Measurements from ENCODE around the gene PPP1R13B.
A peak's percentile ranks its signal among the peaks of the same experiment; 100 is the strongest.
"Not testable (repeated sequence)": the region's sequence is repeated elsewhere in the genome, so short reads cannot be mapped to it uniquely, and the experiment has no call there.

PPP1R13B gene

DNA sequence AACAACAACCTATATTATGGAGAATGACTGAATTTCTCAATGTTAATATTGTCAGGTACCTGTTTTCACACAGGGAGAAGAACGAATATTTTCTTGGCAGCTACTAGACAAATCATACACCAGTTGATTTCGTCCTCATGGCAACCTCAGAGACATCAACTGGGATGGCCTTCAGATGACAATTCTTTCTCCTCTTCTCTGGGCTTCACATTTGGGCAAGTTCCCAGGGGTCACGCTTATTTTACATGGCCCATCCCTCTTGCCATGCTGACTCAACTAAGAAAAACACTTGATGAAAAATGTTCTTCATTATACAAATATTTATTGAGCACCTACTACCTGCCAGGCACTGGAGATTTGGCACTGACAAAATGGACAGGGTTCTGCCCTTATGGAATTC is 29.0 kb downstream of the PPP1R13B start:
- no peak for DNase-seq (ENCODE audit: low spot score in 2 of 2)
- H3K27ac Mint-ChIP-seq: peak overlapping the region; percentile 18
- peaks cover 21% of the 10 kb centered on the region for H3K4me1 Mint-ChIP-seq
- ATAC-seq (ENCODE audit: low read depth): no peak
- H3K9me3 Mint-ChIP-seq: peaks cover 2% of the 10 kb centered on the region
- no peak overlapping the region for H3K4me3 Mint-ChIP-seq
- H3K27me3 Mint-ChIP-seq: no peaks in the 10 kb centered on the region
- H3K36me3 Mint-ChIP-seq: peaks cover 4% of the 10 kb centered on the region

DNA sequence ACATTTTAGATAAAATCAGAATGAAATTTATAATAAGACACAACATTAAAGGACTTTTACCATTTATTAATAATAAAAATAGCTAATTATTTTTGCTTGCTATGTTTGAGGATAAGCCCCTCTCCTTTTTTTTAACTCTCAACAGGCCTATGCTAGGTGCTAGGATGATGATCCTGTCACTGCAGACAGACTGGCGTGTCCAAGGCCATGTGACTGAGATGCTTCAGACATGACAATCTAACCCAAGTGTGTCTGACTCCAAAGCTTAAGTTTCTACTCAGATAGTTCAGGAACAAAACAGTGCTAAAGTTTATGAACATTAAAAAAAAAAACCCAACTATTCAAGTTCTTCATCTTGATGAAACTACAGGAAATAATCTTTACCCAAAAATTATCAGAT is 29.8 kb downstream of the PPP1R13B start:
- H3K36me3 Mint-ChIP-seq: peaks cover 4% of the 10 kb centered on the region
- H3K4me1 Mint-ChIP-seq: peaks cover 21% of the 10 kb centered on the region
- DNase-seq (ENCODE audit: low spot score in 2 of 2) (no peak), ATAC-seq (ENCODE audit: low read depth) (no peak)
- no peak overlapping the region for H3K4me3 Mint-ChIP-seq
- no peaks in the 10 kb centered on the region for H3K27me3 Mint-ChIP-seq
- peaks cover 2% of the 10 kb centered on the region for H3K9me3 Mint-ChIP-seq
- no peak overlapping the region for H3K27ac Mint-ChIP-seq

DNA sequence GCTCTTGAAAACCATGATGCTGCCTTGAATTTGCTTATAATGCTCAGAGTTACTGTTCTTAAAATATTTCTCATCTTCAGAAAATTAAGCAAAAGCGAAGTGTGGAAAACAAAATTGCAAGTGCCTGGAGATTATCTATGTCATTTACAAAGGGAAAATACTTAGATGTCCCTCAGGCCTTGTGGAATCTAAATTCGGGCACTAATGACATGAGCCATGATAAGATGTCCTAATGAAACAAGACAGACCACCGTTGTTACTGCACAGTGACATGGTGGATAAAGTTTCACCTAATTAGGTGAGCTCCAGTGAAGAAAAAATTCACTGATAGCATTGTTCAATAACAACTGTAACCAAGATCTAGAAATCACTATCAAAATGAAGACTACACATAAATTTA is 30.4 kb downstream of the PPP1R13B start:
- H3K27ac Mint-ChIP-seq: no peak overlapping the region
- peaks cover 2% of the 10 kb centered on the region for H3K9me3 Mint-ChIP-seq
- no peaks in the 10 kb centered on the region for H3K27me3 Mint-ChIP-seq
- H3K4me3 Mint-ChIP-seq: no peak overlapping the region
- peaks cover 4% of the 10 kb centered on the region for H3K36me3 Mint-ChIP-seq
- ATAC-seq (ENCODE audit: low read depth) (no peak), DNase-seq (ENCODE audit: low spot score in 2 of 2) (no peak)
- peaks cover 21% of the 10 kb centered on the region for H3K4me1 Mint-ChIP-seq

DNA sequence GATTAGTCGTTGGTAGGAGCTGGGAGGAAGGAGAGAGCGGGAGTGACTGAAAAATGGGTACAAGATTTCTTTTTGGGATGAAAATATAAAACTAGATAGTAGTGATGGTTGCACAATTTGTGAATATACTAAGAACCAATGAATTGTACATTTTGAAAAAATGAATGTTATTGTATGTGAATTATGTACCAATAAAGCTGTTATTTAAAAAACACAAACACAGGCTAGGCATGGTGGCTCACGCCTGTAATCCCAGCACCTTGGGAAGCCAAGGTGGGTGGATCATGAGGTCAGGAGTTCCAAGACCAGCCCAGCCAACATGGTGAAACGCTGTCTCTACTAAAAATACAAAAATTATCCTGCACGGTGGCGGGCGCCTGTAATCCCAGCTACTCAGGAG is 32.1 kb downstream of the PPP1R13B start:
- Mint-ChIP-seq H3K36me3 (peaks cover 4% of the 10 kb centered on the region), H3K27me3 (no peaks in the 10 kb centered on the region), H3K9me3 (peaks cover 2% of the 10 kb centered on the region), H3K4me1 (peaks cover 20% of the 10 kb centered on the region), H3K27ac (no peak overlapping the region), H3K4me3 (no peak overlapping the region)
- ATAC-seq (ENCODE audit: low read depth): no peak
- DNase-seq (ENCODE audit: low spot score in 2 of 2): no peak

DNA sequence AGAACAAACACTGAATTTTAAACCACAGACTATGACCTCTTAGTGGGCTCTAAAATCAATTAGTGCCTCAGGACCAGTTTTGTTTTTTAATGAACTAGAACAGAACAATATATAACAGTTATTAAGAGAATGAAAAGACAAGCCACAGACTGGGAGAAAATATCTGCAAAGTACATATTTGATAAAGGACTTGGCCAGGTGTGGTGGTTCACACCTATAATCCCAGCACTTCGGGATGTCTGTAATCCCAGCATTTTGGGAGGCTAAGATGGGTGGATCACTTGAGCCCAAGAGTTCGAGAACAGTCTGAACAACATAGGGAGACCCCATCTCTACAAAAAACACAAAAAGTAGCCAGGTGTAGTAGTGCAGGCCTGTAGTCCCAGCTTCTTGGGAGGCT is 36.2 kb downstream of the PPP1R13B start:
- no peak overlapping the region for H3K27ac Mint-ChIP-seq
- DNase-seq (ENCODE audit: low spot score in 2 of 2): no peak
- H3K4me3 Mint-ChIP-seq: no peak overlapping the region
- H3K9me3 Mint-ChIP-seq: peaks cover 2% of the 10 kb centered on the region
- H3K4me1 Mint-ChIP-seq: peaks cover 11% of the 10 kb centered on the region
- ATAC-seq (ENCODE audit: low read depth): no peak
- peaks cover 2% of the 10 kb centered on the region for H3K36me3 Mint-ChIP-seq
- H3K27me3 Mint-ChIP-seq: no peaks in the 10 kb centered on the region

DNA sequence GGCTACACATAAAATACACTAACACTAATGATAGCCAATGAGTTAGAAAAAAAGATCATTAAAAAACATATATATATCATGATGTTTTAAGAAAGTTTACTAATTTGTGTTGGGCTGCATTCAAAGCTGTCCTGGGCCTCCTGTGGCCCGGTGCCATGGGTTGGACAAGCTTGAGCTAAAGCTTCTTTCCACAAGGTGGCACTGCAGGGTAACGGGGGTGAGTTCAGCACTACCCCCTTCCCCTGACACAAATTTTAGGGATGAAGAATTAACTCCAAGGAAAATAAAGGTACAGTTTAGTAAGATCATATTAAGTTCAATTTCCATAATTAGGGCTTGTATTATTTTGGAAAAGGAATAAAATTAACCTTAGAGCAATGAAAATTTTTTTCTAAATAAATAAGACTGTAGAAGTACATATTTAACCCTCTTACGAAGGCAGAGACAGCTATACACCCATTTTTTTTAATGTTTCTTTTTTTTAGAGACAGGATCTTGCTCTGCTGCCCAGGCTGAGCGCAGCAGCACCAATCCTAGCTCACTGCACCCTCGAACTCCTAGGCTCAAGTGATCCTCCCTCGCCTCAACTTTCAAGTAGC is 38.9 kb downstream of the PPP1R13B start:
- Mint-ChIP-seq H3K36me3 (no peaks in the 10 kb centered on the region), H3K4me1 (peaks cover 22% of the 10 kb centered on the region), H3K9me3 (no peaks in the 10 kb centered on the region), H3K4me3 (no peak overlapping the region), H3K27me3 (no peaks in the 10 kb centered on the region), H3K27ac (no peak overlapping the region)
- ATAC-seq (ENCODE audit: low read depth) (peak; percentile 87), DNase-seq (ENCODE audit: low spot score in 2 of 2) (peak; percentile 63)

DNA sequence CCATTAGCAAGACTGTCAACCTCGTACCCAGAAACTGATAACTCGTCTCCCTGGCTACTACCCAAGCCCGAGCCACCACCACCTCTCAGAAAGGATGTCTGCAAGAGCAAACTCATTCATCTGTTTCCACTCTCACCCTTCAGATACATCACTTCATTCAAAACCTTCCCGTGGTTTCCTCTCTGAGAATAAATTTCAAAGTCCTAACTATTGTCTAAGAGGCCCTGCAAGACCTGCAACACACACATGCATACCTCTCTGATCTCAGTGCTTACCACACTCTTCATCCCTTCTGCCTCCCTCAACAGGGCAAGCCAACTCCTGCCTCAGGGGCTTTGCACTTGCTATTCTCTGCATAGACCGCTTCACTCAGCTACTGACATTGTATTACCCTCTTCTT is 40.6 kb downstream of the PPP1R13B start:
- peak overlapping the region; percentile 5 for H3K27ac Mint-ChIP-seq
- H3K4me1 Mint-ChIP-seq: peaks cover 22% of the 10 kb centered on the region
- DNase-seq (ENCODE audit: low spot score in 2 of 2) (no peak), ATAC-seq (ENCODE audit: low read depth) (no peak)
- no peaks in the 10 kb centered on the region for H3K36me3 Mint-ChIP-seq
- H3K9me3 Mint-ChIP-seq: no peaks in the 10 kb centered on the region
- no peak overlapping the region for H3K4me3 Mint-ChIP-seq
- no peaks in the 10 kb centered on the region for H3K27me3 Mint-ChIP-seq

DNA sequence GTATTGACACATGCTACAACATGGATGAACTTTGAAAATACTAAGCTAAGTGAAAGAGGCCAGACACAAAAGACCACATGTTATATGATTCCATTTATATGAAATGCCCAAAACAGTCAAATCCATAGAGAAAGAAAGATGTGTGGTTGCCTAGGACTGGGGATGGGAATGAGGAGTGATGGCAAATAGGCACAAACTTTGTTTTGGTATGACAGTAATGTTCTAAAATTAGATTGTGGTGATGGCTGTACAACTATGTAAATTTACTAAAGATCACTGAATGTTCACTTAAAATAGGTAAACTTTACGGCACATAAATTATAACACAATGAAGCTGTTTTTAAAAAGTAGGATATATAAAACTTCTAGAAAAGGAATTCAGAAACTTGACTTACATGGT is 41.7 kb downstream of the PPP1R13B start:
- H3K27me3 Mint-ChIP-seq: no peaks in the 10 kb centered on the region
- no peak for ATAC-seq (ENCODE audit: low read depth)
- no peak for DNase-seq (ENCODE audit: low spot score in 2 of 2)
- no peak overlapping the region for H3K4me3 Mint-ChIP-seq
- H3K36me3 Mint-ChIP-seq: no peaks in the 10 kb centered on the region
- H3K4me1 Mint-ChIP-seq: peaks cover 25% of the 10 kb centered on the region
- no peaks in the 10 kb centered on the region for H3K9me3 Mint-ChIP-seq
- no peak overlapping the region for H3K27ac Mint-ChIP-seq

DNA sequence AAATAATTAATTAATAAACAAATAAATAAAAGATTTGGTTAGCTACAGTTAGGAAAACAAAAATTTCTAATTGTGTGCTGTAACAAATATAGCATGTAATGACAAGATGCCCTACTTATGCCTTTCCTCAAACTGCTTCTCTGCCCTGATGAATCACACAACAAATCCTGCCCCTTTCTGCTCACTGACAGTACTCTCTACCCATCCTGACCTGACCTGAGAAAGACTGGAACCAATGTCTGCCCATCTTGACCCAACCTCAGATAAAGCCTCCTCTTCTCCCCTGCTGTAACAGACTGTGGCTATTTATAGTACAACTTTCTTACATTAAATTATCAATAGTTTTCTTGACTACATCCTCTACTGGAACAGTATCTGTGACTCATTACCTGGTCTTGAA is 43.7 kb downstream of the PPP1R13B start:
- peaks cover 25% of the 10 kb centered on the region for H3K4me1 Mint-ChIP-seq
- ATAC-seq (ENCODE audit: low read depth): no peak

DNA sequence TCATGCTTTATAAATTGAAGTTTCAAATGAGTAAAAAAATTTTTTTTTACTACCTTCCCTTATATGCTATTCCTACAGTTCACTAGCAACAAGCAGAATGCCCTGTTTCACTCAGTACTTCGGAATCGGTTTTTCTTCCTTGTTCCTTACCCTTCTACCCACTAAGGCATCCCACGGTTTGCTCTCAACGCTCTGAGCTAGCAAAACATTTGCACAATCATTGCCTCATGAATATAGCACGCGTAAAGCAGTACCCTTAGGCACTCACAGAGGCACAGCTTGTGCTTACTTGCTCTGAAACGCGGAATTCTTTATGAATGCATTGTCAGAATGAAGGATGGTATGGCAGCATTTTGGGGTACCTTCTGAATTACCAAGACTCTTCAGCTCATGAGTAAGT is 45.0 kb downstream of the PPP1R13B start:
- ATAC-seq (ENCODE audit: low read depth): no peak
- Mint-ChIP-seq H3K36me3 (no peaks in the 10 kb centered on the region), H3K4me1 (peaks cover 23% of the 10 kb centered on the region), H3K27ac (no peak overlapping the region), H3K27me3 (no peaks in the 10 kb centered on the region), H3K4me3 (no peak overlapping the region), H3K9me3 (no peaks in the 10 kb centered on the region)
- no peak for DNase-seq (ENCODE audit: low spot score in 2 of 2)

More for the DNA sequence above, 43.7 kb downstream of the PPP1R13B start:
- H3K27me3 Mint-ChIP-seq: no peaks in the 10 kb centered on the region
- H3K4me3 Mint-ChIP-seq: no peak overlapping the region
- H3K9me3 Mint-ChIP-seq: no peaks in the 10 kb centered on the region
- no peaks in the 10 kb centered on the region for H3K36me3 Mint-ChIP-seq
- H3K27ac Mint-ChIP-seq: no peak overlapping the region
- DNase-seq (ENCODE audit: low spot score in 2 of 2): no peak

DNA sequence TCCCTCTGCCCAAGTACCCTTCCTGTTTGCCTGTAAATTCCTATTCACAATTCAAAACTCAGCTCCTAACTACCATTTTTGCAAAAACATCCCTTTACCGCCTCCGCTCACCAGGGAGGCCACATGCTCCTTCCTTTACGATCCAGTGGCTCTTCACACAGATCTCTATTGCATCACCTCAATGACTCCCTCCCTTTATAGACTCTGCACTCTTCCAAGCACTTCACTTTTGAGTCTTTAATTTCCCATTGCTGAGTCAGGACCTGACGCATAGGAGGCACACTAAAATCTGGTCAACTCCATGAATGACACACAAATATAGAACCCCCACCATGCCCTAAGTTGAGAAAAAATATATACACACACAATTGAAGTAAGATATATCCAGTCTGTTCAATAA is 45.9 kb downstream of the PPP1R13B start:
- no peak overlapping the region for H3K4me3 Mint-ChIP-seq
- DNase-seq (ENCODE audit: low spot score in 2 of 2) (no peak), ATAC-seq (ENCODE audit: low read depth) (no peak)
- no peaks in the 10 kb centered on the region for H3K27me3 Mint-ChIP-seq
- no peak overlapping the region for H3K27ac Mint-ChIP-seq
- no peaks in the 10 kb centered on the region for H3K9me3 Mint-ChIP-seq
- H3K4me1 Mint-ChIP-seq: peaks cover 15% of the 10 kb centered on the region
- peaks cover 2% of the 10 kb centered on the region for H3K36me3 Mint-ChIP-seq

DNA sequence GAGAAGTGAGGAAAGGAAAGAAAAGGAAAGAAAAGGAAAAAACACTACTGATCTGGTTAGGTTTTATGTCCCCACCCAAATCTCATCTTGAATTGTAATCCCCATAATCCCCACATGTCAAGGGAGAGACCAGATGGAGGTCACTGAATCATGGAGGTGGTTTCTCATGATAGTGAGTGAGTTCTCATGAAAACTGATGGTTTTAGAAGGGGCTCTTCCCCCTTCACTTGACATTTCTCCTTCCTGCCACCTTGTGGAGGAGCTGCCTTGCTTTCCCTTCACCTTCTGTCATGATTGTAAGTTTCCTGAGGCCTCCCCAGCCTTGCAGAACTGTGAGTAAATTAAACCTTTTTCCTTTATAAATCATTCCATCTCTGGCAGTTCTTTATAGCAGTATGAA is 54.2 kb downstream of the PPP1R13B start:
- DNase-seq (ENCODE audit: low spot score in 2 of 2); H3K27ac Mint-ChIP-seq; H3K36me3 Mint-ChIP-seq; H3K4me1 Mint-ChIP-seq; H3K9me3 Mint-ChIP-seq; H3K27me3 Mint-ChIP-seq; ATAC-seq (ENCODE audit: low read depth); H3K4me3 Mint-ChIP-seq: not testable (repeated sequence)

DNA sequence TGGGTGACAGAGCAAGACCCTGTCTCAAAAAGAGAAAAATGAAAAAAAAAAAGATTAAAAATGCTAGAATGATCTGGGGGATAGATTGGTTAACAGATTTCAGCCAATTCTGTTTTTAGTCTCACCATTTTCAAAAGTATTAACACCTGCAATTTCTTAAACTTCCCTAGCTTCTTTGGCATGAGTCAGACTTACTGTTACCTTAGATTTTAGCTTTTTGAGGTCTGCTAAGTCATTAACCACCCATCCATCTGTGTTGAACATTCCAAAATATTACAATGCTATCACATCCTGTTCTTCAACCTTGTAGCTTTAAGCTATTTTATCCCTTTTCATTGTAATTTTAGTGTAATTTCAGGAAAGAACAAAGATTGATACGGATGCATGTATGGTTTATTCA is 59.3 kb downstream of the PPP1R13B start:
- DNase-seq (ENCODE audit: low spot score in 2 of 2) (no peak), ATAC-seq (ENCODE audit: low read depth) (no peak)
- Mint-ChIP-seq H3K9me3 (no peaks in the 10 kb centered on the region), H3K36me3 (no peaks in the 10 kb centered on the region), H3K27me3 (no peaks in the 10 kb centered on the region), H3K4me3 (no peak overlapping the region), H3K27ac (no peak overlapping the region), H3K4me1 (no peaks in the 10 kb centered on the region)

DNA sequence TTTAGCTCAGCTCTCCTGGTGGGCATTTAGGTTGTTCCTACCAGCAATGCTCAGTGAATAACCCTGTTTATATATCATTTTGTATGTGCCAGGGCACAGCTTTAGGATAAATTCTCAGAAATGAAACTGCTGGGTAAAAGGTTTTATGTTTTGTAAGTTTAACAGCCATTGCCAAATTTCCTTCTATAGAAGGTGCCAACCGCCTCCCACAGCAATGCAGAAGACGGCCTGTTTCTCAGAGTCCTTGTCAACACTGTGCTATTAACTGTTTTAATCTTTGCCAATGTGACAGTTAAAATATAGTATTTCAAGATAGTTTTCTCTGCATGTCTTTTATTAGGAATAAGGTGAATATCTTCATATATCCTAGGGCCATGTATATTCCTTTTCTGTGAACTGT is 65.0 kb downstream of the PPP1R13B start:
- Mint-ChIP-seq H3K4me1 (no peaks in the 10 kb centered on the region), H3K27ac (no peak overlapping the region)
- no peak for ATAC-seq (ENCODE audit: low read depth)

DNA sequence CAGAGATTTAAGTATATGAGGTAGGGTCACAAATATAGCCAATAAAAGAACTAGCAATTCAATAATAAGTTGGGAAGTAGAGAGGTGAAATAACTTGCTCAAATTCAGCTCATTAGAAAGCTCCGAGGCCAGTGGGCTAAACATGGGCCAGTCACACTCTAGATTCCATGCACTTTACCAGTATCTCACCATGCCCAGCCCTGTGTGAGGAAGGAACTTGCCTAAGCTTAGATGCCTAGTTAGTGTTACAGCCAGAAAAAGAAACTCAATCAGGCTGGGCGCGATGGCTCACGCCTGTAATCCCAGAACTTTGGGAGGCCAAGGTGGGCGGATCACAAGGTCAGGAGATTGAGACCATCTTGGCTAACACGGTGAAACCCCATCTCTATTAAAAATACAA is 71.1 kb downstream of the PPP1R13B start:
- not testable (repeated sequence) for H3K27me3 Mint-ChIP-seq; H3K9me3 Mint-ChIP-seq; H3K27ac Mint-ChIP-seq; ATAC-seq (ENCODE audit: low read depth); H3K4me3 Mint-ChIP-seq; H3K4me1 Mint-ChIP-seq; DNase-seq (ENCODE audit: low spot score in 2 of 2)
- peaks cover 39% of the 10 kb centered on the region for H3K36me3 Mint-ChIP-seq

More for the DNA sequence above, 65.0 kb downstream of the PPP1R13B start:
- H3K4me3 Mint-ChIP-seq: no peak overlapping the region
- DNase-seq (ENCODE audit: low spot score in 2 of 2): no peak
- H3K27me3 Mint-ChIP-seq: no peaks in the 10 kb centered on the region
- H3K36me3 Mint-ChIP-seq: peaks cover 4% of the 10 kb centered on the region
- no peaks in the 10 kb centered on the region for H3K9me3 Mint-ChIP-seq

Measured in memory B cell (primary cell).